SU-DHL-6 (cell line): ENCODE measurements around the gene WNT4.

Experiments used
- EZH2phosphoT487 ChIP-seq: fragments of 200-600 bp; sonication (generic), shearing (Covaris generic); conservative IDR thresholded peaks from 2 replicates; pipeline ENCODE4 v1.6.1; 2018; ENCODE audit warnings: mild to moderate bottlenecking, antibody characterized with exemption, low read length, moderate library complexity, mixed read lengths
- TF ChIP-seq, protein P1 (sequence below): fragments of 200-600 bp; sonication (generic); IDR thresholded peaks from one replicate; pipeline ENCODE4 v1.5.1; 2017; ENCODE audit warnings: antibody characterized with exemption, mild to moderate bottlenecking, low read length, moderate library complexity; ENCODE audit not compliant: insufficient read depth, poor library complexity, severe bottlenecking

DNA sequence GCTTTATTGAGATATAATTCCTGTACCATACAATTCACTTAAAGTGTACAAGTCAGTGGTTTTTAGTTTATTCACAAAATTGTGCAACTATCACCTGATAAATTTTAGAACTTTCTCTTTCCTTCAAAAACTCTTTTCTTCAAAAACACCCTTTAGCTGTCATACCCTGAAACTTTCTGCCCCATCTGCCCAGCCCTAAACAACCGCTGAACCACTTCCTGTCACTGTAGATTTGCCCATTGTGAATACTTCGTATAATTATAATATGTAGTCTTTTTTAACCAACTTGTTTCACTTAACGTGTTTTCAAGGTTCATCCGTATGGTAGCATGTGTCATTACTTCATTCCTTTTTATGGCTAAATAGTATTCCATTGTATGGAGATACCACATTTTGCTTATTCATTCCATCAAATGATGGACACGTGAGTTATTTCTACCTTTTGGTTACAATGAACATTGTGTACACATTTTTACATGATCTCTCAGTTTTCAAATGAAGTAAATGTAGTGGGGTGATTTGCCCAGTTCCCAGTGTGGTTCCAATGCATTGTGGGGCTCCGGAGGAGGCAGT is 37.9 kb downstream of the WNT4 start:
- TF ChIP-seq, protein P1, sequence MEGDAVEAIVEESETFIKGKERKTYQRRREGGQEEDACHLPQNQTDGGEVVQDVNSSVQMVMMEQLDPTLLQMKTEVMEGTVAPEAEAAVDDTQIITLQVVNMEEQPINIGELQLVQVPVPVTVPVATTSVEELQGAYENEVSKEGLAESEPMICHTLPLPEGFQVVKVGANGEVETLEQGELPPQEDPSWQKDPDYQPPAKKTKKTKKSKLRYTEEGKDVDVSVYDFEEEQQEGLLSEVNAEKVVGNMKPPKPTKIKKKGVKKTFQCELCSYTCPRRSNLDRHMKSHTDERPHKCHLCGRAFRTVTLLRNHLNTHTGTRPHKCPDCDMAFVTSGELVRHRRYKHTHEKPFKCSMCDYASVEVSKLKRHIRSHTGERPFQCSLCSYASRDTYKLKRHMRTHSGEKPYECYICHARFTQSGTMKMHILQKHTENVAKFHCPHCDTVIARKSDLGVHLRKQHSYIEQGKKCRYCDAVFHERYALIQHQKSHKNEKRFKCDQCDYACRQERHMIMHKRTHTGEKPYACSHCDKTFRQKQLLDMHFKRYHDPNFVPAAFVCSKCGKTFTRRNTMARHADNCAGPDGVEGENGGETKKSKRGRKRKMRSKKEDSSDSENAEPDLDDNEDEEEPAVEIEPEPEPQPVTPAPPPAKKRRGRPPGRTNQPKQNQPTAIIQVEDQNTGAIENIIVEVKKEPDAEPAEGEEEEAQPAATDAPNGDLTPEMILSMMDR = no peak
- TF ChIP-seq EZH2phosphoT487 = no peak
